Caco-2 (cell line): ENCODE measurements around the gene SLC22A23. TPM values are rescaled to one million over a fixed set of nuclear protein-coding genes. Genes with fewer than 3 reads are reported as not detected.

Source experiments
- BruUV-seq: library from RNA; stranded (reverse); fragments of 400-500 nt; replicated peaks from 2 replicates; lab custom pipeline; 2021; lab: Mats Ljungman, UMichigan
- CTCF ChIA-PET: fragments of 300-600 bp; sonication (Branson Sonifier 250); formaldehyde crosslinking; loops from one replicate; lab custom pipeline; 2022; ENCODE audit warnings: antibody characterized with exemption; lab: Charles Lee
- POLR2A ChIA-PET: fragments of 300-600 bp; sonication (Branson Sonifier 250); formaldehyde crosslinking; loops from one replicate; lab custom pipeline; 2022; ENCODE audit warnings: antibody characterized with exemption; lab: Charles Lee
- DNase-seq, 2 experiments: peaks; one replicate each; pipeline versions ENCODE4 v3.0.0 to v3.0.0-alpha.2; 2020 to 2022
- H3K27me3 ChIP-seq: replicated peaks from 2 replicates; pipeline ENCODE4 v1.6.0; 2011; ENCODE audit warnings: low read length; ENCODE audit not compliant: control insufficient read depth, insufficient read depth
- H3K36me3 ChIP-seq: 2 replicates; pipeline ENCODE4 v1.5.1; 2011; ENCODE audit warnings: low read length; ENCODE audit not compliant: control insufficient read depth, insufficient read depth
- H3K4me1 ChIP-seq: fragments of 250-450 bp; sonication (Bioruptor Pico); 2 replicates; pipeline ENCODE4 v1.5.1; 2020; ENCODE audit warnings: mild to moderate bottlenecking
- H3K4me3 ChIP-seq: 2 replicates; pipeline ENCODE4 v1.5.1; 2011; ENCODE audit warnings: low read depth, mild to moderate bottlenecking, control low read depth, low read length
- H3K9me3 ChIP-seq: fragments of 250-450 bp; sonication (Bioruptor Pico); 2 replicates; pipeline ENCODE4 v1.5.1; 2020; ENCODE audit warnings: mild to moderate bottlenecking, moderate library complexity
- H3K27ac Mint-ChIP-seq: one replicate; pipeline ENCODE4 v1.8.0; 2022; ENCODE audit warnings: mixed read lengths; ENCODE audit not compliant: unreplicated experiment
- H3K27me3 Mint-ChIP-seq: one replicate; pipeline ENCODE4 v1.8.0; 2022; ENCODE audit warnings: mixed read lengths; ENCODE audit not compliant: insufficient read depth, unreplicated experiment
- H3K36me3 Mint-ChIP-seq: one replicate; pipeline ENCODE4 v1.8.0; 2022; ENCODE audit warnings: mild to moderate bottlenecking, mixed read lengths; ENCODE audit not compliant: insufficient read depth, unreplicated experiment
- H3K4me1 Mint-ChIP-seq: one replicate; pipeline ENCODE4 v1.8.0; 2022; ENCODE audit warnings: low read depth, mixed read lengths; ENCODE audit not compliant: unreplicated experiment
- H3K4me3 Mint-ChIP-seq: one replicate; pipeline ENCODE4 v1.8.0; 2022; ENCODE audit warnings: mild to moderate bottlenecking, moderate library complexity, mixed read lengths; ENCODE audit not compliant: unreplicated experiment
- H3K9me3 Mint-ChIP-seq: one replicate; pipeline ENCODE4 v1.8.0; 2022; ENCODE audit warnings: mixed read lengths; ENCODE audit not compliant: unreplicated experiment
- intact Hi-C: fragments of 100-400 bp; cut with micrococcal nuclease; formaldehyde crosslinking; loops from one replicate; pipeline ENCODE4 v1.10.0; 2022; ENCODE audit not compliant: unreplicated experiment
- total RNA-seq: library from RNA; stranded (reverse); gene quantifications from 2 replicates; pipeline ENCODE4 v1.2.3, GENCODE V29; 2022
- TF ChIP-seq, protein P1 (sequence below), 2 experiments: fragments of 200-600 bp in 1 of 2; IDR thresholded peaks; 1 replicate in 1 of 2; 2 replicates in 1 of 2; pipeline versions ENCODE4 v1.5.1 to v1.8.0; 2011 to 2022; ENCODE audit warnings: antibody characterized with exemption in 1 of 2, control low read depth in 1 of 2, inconsistent platforms in 1 of 2, low read depth in 1 of 2, low read length in 1 of 2, mild to moderate bottlenecking in 1 of 2, moderate library complexity in 1 of 2; ENCODE audit not compliant: insufficient read depth in 1 of 2, severe bottlenecking in 1 of 2, unreplicated experiment in 1 of 2

The SLC22A23 gene
- total RNA-seq, 1 experiment from 2014 or later, result 45.5 TPM

DNA sequence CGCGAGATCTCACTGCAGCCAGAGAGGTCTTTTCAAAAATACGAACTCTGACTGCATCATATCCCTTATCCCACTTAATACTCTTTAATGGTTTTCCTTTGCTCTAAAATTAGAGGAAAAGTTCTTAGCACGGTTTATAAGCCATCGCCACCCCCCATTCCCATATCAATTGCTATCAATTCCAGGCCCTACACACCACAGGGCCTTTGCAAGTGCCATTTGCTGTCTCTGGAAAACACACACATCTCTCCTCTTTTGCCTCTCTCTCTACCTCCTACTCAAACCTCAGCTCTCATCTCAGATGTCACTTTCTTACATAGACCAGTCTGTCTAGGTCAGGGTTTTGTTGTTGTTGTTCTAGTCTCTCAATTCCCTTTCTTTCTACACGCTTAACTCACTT, 9.8 kb downstream of the SLC22A23 start:
- H3K36me3 Mint-ChIP-seq, result peaks cover 29% of the 10 kb centered on the region

DNA sequence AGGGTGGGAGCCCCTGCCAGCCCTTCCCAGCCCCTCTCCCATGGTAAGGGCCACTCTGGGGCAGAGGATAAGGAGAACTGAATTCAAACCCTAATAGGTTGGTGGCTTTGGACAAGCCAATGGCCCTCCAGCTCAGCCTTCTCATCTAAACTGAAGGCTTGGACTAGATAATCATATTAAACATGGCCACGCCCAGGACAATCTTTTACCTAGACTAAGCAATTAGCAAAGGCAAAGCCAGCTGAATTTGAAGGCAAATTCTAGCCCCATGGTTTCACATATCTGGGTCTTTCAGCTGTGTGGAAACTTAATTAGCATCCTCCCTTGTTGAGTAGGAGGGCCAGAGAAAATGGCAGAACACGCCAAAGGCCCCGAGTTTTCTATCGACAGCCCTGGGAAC, 10.7 kb downstream of the SLC22A23 start:
- Mint-ChIP-seq H3K9me3 (no peaks in the 10 kb centered on the region), H3K4me1 (peaks cover 38% of the 10 kb centered on the region), H3K27ac (peak overlapping the region; percentile 72), H3K36me3 (peaks cover 34% of the 10 kb centered on the region), H3K27me3 (no peaks in the 10 kb centered on the region), H3K4me3 (no peak overlapping the region)
- DNase-seq, result no peak
- TF ChIP-seq, protein P1, sequence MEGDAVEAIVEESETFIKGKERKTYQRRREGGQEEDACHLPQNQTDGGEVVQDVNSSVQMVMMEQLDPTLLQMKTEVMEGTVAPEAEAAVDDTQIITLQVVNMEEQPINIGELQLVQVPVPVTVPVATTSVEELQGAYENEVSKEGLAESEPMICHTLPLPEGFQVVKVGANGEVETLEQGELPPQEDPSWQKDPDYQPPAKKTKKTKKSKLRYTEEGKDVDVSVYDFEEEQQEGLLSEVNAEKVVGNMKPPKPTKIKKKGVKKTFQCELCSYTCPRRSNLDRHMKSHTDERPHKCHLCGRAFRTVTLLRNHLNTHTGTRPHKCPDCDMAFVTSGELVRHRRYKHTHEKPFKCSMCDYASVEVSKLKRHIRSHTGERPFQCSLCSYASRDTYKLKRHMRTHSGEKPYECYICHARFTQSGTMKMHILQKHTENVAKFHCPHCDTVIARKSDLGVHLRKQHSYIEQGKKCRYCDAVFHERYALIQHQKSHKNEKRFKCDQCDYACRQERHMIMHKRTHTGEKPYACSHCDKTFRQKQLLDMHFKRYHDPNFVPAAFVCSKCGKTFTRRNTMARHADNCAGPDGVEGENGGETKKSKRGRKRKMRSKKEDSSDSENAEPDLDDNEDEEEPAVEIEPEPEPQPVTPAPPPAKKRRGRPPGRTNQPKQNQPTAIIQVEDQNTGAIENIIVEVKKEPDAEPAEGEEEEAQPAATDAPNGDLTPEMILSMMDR (IDR thresholded peaks at IDR 0.05; ENCODE audit: insufficient read depth in 1 of 2, low read depth in 1 of 2, low read length in 1 of 2, severe bottlenecking in 1 of 2, unreplicated experiment in 1 of 2), result no peak
- Histone ChIP-seq H3K4me3 (no peak overlapping the region), H3K4me1 (peaks cover 57% of the 10 kb centered on the region), H3K27me3 (no peaks in the 10 kb centered on the region), H3K9me3 (peaks cover 5% of the 10 kb centered on the region), H3K36me3 (0 out of 2 replicates have a peak, but pooled peaks cover 1% of the 10 kb centered on the region)
- BruUV-seq, result no TSS peak
- intact Hi-C loops, result no loop called here
- POLR2A ChIA-PET, result no interaction called here
- CTCF ChIA-PET, result no interaction called here

More for the DNA sequence above, 9.8 kb downstream of the SLC22A23 start:
- Mint-ChIP-seq H3K27ac (peak overlapping the region; percentile 18), H3K9me3 (no peaks in the 10 kb centered on the region), H3K4me1 (peaks cover 38% of the 10 kb centered on the region), H3K27me3 (no peaks in the 10 kb centered on the region), H3K4me3 (no peak overlapping the region)
- Histone ChIP-seq H3K36me3 (0 out of 2 replicates have a peak, but pooled peaks cover 1% of the 10 kb centered on the region), H3K27me3 (no peaks in the 10 kb centered on the region), H3K4me1 (peaks cover 50% of the 10 kb centered on the region), H3K9me3 (peaks cover 5% of the 10 kb centered on the region), H3K4me3 (no peak overlapping the region)
- CTCF ChIA-PET, result no interaction called here
- POLR2A ChIA-PET, result interaction anchor here (0.6 kb wide), 2 partner anchors 10 to 12 kb away, joined by 3 read pairs; partner anchors contain the start of gene SLC22A23
- DNase-seq, result no peak
- intact Hi-C loops, result no loop called here
- TF ChIP-seq, protein P1 (IDR thresholded peaks at IDR 0.05; ENCODE audit: insufficient read depth in 1 of 2, low read depth in 1 of 2, low read length in 1 of 2, severe bottlenecking in 1 of 2, unreplicated experiment in 1 of 2), result no peak
- BruUV-seq, result no TSS peak

DNA sequence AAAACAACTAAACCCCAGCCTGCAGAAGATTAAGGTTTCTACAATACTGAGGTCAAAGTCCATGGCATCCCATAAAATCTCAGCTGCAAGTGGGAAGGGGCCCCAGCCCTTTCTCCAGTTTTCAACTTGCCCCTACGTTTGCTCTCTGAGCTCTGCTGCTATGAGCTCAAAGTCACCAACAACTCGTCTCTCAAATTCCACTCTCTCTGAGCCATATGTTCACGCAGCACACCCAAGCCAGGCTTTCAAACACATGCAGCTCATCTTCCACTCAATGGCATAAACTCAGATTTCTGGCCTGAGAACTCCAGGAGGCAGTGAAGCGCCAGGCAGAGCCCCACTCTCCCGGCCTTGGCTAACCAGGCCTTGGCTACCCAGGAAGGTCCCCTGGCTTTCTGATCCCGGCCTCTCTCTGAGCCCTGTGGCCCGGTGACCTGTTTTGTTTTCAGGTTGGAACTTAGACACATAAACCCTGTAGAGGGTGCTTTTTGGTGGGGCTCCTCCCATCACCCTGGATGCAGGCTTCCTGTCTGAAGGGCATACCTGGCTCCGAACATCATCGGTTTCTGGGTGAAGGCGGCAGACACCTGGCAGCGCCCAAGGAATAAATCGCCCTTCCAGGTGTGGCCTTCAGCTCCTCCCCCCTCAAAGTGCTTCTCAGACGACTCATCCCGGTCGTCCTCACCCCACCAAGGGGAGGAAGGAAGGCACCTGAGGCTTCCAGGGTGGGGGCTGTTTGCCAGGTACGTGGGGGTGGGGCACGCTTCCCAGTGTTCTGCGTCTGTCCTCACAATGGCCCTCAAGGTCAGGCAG, 12.4 kb downstream of the SLC22A23 start:
- H3K4me3 Mint-ChIP-seq, result peak overlapping the region; percentile 50
- POLR2A ChIA-PET, result interaction anchor here (0.6 to 1.2 kb wide), 3 partner anchors 10 to 61 kb away, joined by 3 to 5 read pairs (median 4); no protein-coding TSS in a partner anchor
- H3K9me3 Mint-ChIP-seq, result no peaks in the 10 kb centered on the region
- H3K36me3 Mint-ChIP-seq, result peaks cover 34% of the 10 kb centered on the region
- Histone ChIP-seq H3K27me3 (no peaks in the 10 kb centered on the region), H3K4me1 (peaks cover 61% of the 10 kb centered on the region), H3K9me3 (peaks cover 5% of the 10 kb centered on the region), H3K36me3 (peaks cover 3% of the 10 kb centered on the region), H3K4me3 (no peak overlapping the region)
- CTCF ChIA-PET, result interaction anchor here (0.7 to 2.6 kb wide), 7 partner anchors 8 to 165 kb away, joined by 3 to 12 read pairs (median 3); partner anchors contain the start of gene SLC22A23
- peak; percentile 57 to 64 for DNase-seq
- TF ChIP-seq, protein P1 (IDR thresholded peaks at IDR 0.05; ENCODE audit: insufficient read depth in 1 of 2, low read depth in 1 of 2, low read length in 1 of 2, severe bottlenecking in 1 of 2, unreplicated experiment in 1 of 2), result no peak
- peak overlapping the region; percentile 72 for H3K27ac Mint-ChIP-seq
- intact Hi-C loops, result loop anchor here (1.0 kb wide), 2 partner anchors 30 to 34 kb away; no protein-coding TSS in a partner anchor
- H3K27me3 Mint-ChIP-seq, result no peaks in the 10 kb centered on the region
- BruUV-seq, result no TSS peak
- H3K4me1 Mint-ChIP-seq, result peaks cover 45% of the 10 kb centered on the region
